ENCODE data around the gene SLCO1C1.
"Not testable (repeated sequence)": the region's sequence is repeated elsewhere in the genome, so short reads cannot be mapped to it uniquely, and the experiment has no call there.

The SLCO1C1 gene, protein sequence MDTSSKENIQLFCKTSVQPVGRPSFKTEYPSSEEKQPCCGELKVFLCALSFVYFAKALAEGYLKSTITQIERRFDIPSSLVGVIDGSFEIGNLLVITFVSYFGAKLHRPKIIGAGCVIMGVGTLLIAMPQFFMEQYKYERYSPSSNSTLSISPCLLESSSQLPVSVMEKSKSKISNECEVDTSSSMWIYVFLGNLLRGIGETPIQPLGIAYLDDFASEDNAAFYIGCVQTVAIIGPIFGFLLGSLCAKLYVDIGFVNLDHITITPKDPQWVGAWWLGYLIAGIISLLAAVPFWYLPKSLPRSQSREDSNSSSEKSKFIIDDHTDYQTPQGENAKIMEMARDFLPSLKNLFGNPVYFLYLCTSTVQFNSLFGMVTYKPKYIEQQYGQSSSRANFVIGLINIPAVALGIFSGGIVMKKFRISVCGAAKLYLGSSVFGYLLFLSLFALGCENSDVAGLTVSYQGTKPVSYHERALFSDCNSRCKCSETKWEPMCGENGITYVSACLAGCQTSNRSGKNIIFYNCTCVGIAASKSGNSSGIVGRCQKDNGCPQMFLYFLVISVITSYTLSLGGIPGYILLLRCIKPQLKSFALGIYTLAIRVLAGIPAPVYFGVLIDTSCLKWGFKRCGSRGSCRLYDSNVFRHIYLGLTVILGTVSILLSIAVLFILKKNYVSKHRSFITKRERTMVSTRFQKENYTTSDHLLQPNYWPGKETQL
- total RNA-seq: 0 reads per million in 2 donors

DNA sequence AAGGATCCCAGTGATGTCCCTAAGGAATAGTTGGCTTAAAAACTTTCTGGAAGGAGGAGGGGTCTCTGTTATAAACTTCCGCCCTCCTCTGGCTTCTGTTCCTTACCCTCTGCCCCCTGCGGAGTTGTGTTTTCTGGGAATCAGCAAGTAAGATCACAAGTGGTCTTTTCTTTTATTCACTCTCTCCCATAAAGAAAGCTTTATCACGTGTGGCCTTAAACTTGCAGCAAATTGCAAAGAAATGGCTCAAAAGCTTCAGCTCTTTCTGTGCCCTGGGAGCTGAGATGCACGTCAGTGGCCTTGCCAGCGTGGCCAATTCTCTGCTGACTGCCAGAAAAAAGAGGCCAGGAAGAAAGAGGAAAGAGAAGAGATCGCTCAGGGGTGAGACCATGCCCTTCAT lies at the start of gene SLCO1C1:
Gene SLCO1C1 (plus strand): TSS at position 101 of the 400 bp plus-strand sequence. CDS start 4,245 bp downstream, outside the sequence.
- no peak for DNase-seq

DNA sequence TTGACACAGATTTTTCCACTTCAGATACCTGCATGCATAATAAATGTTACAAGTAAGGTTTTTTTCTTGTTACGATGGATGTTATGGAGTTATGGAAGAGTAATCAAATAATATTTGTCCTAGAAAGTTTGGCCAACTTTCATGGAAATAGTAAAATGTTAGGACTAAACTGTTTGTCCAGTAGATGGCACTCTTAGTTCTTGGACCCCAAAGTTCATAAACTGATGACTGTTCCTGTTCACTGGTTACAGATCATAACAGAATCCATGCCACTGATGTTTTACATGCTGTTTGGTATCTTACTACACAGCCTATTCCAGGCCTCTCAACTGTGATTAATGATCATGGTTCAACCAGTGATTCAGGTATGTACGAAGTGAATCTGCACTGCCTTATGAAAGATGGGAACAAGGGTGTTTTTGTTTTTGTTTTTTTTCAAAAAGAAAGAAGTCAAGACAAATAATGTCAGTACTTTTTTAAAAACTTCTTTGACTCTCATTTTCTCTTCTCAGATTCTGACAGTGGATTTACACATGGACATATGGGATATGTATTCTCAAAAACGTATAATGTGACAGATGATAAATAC lies 48.8 kb upstream of the SLCO1C1 start:
- DNase-seq: no peak

DNA sequence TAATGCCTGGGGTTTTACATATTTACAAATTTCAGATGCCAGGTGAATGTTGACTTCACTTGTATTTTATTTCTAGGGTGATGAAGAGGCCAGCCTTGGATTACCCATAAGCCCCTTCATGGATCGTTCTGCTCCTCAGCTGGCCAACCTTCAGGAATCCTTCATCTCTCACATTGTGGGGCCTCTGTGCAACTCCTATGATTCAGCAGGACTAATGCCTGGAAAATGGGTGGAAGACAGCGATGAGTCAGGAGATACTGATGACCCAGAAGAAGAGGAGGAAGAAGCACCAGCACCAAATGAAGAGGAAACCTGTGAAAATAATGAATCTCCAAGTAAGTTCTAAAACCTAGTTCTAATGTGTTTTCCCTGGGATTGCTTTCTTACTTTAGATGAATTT lies 41.3 kb upstream of the SLCO1C1 start:
- DNase-seq: no peak

DNA sequence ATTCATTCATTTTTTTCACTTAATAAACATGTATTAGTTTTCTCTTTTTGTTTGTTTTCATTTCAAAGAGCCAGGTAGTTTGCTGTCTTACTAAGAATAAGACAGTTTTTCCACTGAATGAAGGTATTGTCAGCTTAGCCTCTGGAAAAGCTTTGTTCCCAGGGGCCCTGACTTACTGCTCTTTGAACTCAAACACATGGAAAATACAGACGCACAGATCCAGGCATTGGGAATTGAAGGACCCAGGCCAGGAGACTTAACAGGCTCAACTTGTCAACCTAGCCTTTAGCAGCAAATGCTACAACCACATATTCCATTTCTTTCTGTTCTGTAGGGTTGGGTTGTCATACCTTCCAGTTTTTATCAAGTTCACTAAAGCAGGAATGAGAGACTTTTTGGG lies 38.5 kb upstream of the SLCO1C1 start:
- DNase-seq: no peak

DNA sequence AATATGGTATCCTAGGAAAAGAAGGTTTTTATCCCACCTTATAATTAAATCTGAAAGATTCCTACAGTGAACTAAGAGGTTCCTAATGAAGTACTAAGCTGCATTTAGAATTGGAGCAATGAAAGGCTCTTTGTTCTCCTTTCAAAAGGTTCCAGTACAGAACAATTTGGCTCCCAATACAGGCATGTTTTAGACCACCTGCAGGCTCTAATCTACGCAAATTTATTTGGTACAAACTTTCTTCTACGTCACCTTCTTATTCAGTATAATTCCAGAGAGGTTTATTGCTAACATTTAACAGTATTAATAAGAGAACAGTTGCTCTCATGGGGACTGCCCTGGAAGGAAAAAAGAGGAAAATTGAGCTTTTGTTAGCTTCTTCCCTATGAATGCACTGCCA lies 37.6 kb upstream of the SLCO1C1 start:
- no peak for DNase-seq

DNA sequence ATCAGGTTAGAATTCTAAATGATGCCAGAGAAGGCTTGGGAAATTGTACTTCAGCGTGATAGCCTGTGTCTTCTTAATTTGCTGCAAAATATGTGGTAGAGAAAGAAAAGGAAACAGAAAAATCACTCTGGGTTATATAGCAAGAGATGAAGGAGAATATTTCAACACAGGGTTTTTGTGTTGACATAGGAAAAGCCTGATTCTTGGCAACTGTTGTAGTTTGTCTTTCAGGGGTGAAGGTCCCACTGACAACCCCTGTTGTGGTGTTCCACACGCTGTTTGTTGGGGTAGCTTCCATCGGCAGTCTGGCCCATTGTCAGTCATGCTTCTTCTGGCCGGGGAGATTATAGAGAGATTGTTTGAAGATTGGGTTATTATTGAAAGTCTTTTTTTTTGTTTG lies 13.8 kb upstream of the SLCO1C1 start:
- DNase-seq: no peak

DNA sequence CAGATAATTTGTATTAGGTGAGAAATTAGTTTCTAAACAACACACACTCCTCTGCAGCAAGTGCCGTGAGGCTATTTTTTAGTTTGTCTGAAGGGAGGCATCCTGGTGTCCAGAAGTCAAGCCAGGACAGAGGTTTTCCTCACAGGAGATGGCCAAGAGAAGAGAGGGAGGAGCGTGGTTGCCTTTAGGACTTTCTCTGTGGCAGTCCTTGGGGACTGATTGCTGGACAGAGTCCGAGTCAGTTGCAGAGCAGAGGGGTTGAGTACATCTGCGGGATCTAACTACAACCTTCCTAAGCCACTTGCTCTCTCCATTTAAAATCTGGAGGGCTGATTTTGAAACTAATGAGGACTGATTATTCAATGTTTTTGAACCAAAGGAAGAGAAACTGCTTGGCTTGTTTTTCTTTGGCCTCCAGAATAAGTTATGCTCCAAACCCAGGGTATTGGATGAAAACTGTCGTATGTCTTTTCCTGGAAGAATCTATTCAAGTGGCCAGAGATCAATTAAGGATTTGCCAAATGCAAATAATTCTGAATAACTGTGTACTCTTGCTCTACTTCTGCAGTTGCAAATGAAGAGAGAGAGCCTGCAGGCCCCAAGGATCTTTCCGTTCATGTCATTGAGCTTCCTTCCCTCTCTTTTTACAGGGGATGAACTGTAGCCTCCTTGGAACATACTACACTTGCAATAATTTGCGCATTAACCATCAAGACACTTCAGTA lies 1.2 kb downstream of the SLCO1C1 start:
- DNase-seq: no peak

DNA sequence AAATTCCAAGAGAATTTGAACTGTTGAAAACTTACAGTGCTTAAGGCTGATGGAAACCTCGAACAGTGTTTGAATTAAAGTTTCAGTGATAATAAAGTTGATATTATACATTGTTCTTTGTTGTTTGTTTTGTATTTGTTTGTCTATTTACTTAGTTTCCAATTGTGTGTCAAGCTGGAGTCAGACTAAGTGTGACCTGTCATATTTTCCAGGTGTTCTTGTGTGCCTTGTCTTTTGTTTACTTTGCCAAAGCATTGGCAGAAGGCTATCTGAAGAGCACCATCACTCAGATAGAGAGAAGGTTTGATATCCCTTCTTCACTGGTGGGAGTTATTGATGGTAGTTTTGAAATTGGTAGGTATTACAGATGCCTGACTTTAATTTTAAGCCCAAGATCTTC lies 6.0 kb downstream of the SLCO1C1 start:
- DNase-seq: no peak

DNA sequence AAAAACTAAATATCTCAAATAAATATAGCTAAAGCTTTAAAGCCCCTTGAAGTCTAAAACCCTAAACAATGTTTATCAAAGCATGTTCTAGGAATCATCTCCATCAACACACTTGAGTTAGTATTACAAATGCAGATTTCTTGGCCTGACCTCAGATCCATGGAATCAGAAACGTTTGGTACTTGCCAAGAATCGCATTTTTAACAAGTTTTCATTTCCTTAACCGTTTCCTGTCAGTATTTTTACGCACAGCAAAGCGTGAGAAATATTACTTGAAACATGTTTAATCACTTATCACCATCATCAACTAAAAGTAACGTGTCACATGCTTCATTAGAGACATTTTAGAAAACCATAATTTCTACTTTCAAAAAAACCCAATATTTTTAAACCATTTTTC lies 9.7 kb downstream of the SLCO1C1 start:
- DNase-seq: no peak

DNA sequence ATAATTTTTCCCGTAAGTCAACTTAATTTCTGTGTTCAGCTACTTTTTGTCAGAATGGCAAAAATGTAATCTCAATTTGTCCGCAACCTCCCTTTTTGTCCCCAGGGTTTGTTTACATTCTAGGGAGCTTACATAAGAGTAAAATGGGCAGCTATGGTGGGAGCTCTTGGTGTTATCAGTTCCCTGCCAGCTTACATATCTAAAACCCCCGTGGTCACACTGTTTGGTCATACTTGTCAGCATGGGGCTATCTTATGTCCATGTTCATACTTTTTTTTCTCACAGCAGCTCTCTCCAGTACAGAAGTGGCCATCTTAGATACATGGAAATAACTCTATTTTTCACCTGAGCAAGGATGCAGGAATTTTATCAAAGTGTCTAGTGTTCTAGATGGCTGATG lies 16.7 kb downstream of the SLCO1C1 start:
- no peak for DNase-seq

DNA sequence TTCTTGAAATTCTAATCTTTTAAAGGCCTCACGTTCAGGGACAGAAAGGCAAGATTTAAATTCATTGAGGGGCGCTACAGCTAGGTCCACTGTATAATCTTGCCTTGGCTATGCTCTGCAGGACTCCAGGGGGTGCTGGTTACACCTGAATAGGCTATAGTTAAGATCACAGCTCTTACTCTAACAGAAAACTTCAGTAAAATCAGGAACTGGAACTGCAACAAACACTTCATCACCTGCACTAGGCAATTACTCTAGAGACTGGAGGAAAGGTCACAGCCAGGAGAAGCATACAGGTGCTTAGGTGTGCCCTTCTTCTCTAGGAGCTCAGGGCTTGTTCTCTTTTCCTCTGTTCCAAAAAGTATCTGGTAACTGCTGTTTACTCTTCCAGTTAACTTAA lies 20.9 kb downstream of the SLCO1C1 start:
- DNase-seq: no peak

DNA sequence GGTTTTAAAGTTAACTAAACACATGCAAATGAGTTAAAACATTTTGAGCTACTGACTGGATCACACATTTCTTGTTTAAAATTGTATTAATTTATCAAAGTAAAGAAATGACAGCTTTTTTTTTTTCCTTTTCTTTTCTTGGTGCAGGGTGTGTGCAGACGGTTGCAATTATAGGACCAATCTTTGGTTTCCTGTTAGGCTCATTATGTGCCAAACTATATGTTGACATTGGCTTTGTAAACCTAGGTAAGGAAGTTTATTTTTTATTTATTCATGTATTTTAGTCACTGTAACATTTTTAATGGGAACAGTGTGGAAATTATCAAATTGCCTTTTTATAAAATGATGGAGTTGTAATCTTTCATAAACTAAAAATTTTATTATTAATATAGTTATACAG lies 21.9 kb downstream of the SLCO1C1 start:
- DNase-seq: no peak

DNA sequence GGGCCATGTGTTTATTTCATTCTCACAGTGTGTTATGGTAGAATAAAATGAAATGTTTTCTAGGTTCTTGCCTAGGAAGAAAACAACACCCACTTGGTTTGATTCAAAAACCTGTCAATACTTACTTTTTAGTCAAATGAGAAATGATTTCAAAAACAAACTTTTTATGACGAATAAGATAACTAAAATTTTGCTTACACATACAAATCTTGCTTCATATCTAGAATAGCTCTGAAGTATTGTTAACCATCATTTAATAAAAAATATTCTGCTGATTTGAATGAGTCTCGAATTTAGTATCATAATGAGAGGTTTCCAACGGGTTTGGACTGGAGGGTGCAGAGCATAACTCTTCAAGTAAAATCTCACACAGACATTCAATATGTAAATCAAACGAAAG lies 23.2 kb downstream of the SLCO1C1 start:
- DNase-seq: no peak

DNA sequence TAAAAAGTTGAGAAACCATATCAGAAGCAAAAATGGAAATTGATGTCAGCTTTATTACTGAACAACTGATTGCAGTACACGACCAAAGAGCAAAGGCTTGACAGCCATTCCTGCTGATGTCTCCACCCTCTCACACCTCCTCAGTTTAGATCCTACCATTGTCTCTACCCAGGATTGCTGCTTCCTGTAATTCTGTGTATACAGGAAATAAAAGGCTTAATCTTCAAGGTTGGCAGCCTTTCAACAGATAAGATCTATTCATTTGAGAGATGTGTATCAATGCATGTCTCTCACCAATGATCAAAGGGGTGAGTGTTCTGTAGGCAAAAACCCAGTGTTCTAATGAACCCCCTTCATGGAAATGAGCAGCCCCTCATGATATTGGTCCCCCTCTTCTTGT lies 27.0 kb downstream of the SLCO1C1 start:
- no peak for DNase-seq

DNA sequence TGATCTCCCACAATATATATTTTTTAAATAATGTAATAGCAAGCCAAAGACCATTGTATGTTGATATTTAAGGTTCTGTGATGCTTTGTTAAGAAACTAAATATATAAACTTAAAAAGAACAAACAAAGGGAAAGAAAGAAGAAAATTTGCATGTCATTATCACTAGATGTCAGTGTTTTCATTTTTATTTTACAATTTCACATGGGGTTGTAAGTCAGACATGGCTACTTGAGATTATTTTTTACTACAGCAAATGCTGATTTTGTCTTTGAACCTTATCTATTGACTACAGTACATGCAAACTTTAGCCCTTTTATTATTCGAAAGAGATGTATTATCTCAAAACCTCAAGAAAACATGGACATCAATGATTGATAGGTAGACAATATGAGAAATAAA lies 36.1 kb downstream of the SLCO1C1 start:
- no peak for DNase-seq

DNA sequence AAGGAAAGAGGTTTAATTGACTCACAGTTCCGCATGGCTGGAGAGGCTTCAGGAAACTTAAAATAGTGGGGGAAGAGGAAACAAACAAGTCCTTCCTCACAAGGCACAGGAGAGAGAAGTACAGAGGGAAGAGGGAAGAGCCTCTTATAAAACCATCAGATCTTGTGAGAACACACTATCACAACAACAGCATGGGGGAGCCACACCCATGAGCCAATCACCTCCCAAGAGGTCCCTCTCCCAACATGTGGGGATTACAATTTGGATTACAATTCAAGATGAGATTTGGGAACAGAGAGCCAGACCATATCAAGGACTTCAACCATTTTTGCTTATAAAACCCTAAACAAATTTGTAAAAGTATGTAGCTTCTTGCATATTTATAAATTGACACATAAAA lies 45.8 kb downstream of the SLCO1C1 start:
- DNase-seq: no peak

DNA sequence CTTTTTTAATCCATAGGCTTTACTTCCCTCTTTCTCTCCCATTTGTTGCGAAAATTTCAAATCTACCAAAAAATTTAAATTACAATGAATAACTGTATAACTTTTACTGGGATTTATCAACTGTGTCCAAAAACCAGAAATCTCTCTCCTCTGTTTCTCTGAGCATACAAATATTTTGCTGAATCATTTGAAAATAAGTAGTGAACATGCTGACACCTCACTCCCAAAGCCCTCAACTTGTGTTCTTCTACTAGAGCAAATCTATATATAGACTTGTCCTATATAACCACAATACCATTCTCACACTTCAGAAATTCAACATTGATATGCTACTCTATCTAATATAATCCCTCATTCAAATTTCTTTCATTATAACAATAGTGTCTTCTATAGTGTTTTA lies 53.1 kb downstream of the SLCO1C1 start:
- no peak for DNase-seq

DNA sequence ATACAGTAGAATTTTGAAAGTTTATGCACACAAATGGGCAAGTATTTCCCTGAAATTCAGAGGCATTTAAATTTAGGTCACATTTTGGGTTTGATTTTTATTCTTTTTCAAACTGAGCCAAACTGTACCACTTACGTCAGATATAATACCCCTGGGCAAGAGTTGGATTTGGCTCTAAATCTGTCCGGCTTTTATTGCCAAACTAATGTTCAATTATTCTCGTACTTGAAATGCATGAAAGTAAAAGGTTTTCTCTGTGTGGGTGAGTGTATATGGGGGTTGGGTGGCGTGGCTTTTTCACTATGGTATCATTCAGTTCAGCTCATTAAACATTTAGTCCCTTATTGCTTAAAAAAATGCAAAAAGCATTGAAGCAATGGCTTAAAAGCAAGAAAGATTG lies 55.9 kb downstream of the SLCO1C1 start:
- no peak for DNase-seq

DNA sequence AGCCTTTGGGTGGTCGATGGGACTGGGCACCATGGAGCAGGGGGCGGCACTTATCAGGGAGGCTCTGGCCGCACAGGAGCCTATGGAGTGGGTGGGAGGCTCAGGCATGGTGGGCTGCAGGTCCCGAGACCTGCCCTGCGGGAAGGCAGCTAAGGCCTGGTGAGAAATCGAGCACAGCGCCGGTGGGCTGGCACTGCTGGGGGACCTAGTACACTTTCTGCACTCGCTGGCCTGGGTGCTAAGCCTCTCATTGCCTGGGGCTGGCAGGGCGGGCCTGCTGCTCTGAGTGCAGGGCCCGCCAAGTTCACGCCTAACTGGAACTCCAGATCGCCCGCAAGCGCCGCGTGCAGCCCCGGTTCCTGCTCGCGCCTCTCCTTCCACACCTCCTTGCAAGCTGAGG lies 82.3 kb downstream of the SLCO1C1 start:
- no peak for DNase-seq

DNA sequence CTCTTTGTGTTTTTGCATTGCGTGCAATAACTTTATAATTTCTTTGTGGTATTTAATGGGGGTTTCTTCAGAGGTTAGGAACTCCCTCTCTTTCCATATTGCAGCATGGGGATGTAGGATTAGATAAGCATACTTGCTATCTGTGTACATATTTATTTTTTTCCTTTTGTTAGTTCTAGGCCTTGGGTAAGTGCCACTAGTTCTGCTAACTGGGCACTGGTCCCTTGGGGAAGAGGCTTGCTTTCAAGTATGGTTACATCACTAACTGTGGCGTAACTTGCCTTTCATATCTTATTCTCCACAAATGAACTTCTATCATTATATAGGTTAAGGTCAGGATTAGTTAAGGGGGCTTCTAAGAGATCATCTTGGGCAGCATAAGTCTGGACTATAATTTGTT lies 83.8 kb downstream of the SLCO1C1 start:
- no peak for DNase-seq

DNA sequence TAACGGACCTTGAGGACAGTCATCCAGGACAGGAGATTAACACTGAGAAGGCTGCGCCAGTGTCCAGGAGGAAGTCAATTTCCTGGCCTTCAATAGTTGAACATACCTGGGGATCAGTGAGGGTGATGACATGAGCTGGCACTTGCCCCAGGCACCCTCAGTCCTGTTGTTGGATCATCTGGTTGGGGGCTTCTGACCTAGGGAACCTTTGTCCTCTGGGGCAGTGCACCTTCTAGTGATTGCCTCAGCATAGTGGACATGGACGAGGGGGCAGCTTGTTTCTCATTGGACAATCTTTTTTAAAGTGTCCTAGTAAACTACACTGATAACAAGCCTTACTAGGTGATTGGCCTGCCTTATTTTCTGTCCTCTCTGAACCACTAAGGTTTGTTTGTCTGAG lies 84.8 kb downstream of the SLCO1C1 start:
- not testable (repeated sequence) for DNase-seq

DNA sequence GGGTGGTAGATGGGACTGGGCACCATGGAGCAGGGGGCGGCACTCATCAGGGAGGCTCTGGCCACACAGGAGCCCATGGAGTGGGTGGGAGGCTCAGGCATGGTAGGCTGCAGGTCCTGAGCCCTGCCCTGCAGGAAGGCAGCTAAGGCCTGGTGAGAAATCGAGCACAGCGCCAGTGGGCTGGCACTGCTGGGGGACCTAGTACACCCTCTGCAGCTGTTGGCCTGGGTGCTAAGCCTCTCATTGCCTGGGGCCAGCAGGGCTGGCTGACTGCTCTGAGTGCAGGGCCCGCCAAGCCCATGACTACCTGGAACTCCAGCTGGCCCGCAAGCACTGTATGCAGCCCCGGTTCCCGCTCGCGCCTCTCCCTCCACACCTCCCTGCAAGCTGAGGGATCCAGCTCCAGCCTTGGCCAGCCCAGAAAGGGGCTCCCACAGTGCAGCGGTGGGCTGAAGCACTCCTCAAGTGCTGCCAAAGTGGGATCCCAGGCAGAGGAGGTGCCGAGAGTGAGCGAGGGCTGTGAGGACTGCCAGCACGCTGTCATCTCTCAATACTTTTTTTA lies 88.7 kb downstream of the SLCO1C1 start:
- DNase-seq: not testable (repeated sequence)

DNA sequence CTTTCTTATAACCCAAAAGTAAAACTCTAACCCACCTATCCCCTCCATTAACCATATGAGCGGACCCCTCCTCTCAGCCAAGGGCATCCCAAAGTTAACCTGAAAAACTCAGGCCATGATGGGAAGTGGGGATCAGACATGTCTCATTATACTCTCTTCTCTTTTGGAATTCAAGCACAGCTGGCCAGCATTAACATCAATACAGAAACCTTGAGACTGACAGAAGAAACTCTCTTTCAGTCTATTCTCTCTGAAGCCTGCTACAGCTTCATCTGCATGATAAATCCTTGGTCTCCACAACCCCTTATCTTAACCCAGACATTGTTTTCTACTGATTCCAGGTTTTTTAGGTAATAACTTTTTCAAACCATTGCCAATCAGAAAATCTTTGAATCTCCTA lies 97.8 kb downstream of the SLCO1C1 start:
- DNase-seq: no peak

Data from activated gamma-delta T cell (primary cell).